ENCODE measurements around the gene SULF2. TPM values are rescaled to one million over a fixed set of nuclear protein-coding genes. Genes with fewer than 3 reads are reported as not detected.

The SULF2 gene
- total RNA-seq, 1 experiment from 2014 or later = 13.0 TPM

- TF ChIP-seq ELF1 (IDR thresholded peaks at IDR 0.05; ENCODE audit: borderline replicate concordance, low read depth) = no peak
- TF ChIP-seq EGR1 (IDR thresholded peaks at IDR 0.05; ENCODE audit: low read depth) = no peak
- no peak for TF ChIP-seq CEBPB (IDR thresholded peaks at IDR 0.05; ENCODE audit: low read depth)
- no peak for TF ChIP-seq TCF7L2 (IDR thresholded peaks at IDR 0.05; ENCODE audit: borderline replicate concordance, extremely low read depth, insufficient read depth, insufficient read length)
- TF ChIP-seq YY1 (IDR thresholded peaks at IDR 0.05; ENCODE audit: extremely low read depth, insufficient replicate concordance, low read depth, low read length) = no peak
- no peak for TF ChIP-seq FOSL1 (IDR thresholded peaks at IDR 0.05; ENCODE audit: low read depth)
These were observed 15.3 kb upstream of the SULF2 start (continued) for GRCh38 chr20:47800623-47801022.

- no peak overlapping the region for H3K4me2 ChIP-seq (ENCODE audit: low read length)
- H4K20me1 ChIP-seq (ENCODE audit: insufficient read depth) = no peaks in the 10 kb centered on the region
- RAD21 ChIA-PET (ENCODE audit: low non-redundant PET in 1 of 2, low total read pairs in 2 of 2, uncharacterized antibody in 2 of 2, unreplicated experiment in 2 of 2) = no interaction called here
- no peak overlapping the region for H2AFZ ChIP-seq (ENCODE audit: low read depth, low read length, poor library complexity, severe bottlenecking)
- H3K36me3 ChIP-seq (ENCODE audit: control insufficient read depth in 1 of 2, insufficient read depth in 2 of 2, low read length in 2 of 2) = no peaks in the 10 kb centered on the region
- H3K79me2 ChIP-seq (ENCODE audit: insufficient read depth, low read length) = no peaks in the 10 kb centered on the region
- no peak overlapping the region for H3K27ac ChIP-seq (ENCODE audit: low read depth, low read length)
- H3K9me3 ChIP-seq (ENCODE audit: control insufficient read depth in 1 of 2, insufficient read depth in 1 of 2, low read depth in 1 of 2, low read length in 2 of 2) = no peaks in the 10 kb centered on the region
- DNase-seq (ENCODE audit: low read depth, low spot score) (no peak), ATAC-seq (no peak)
- no TSS peak for BruUV-seq (replicated peaks)
- TF ChIP-seq EZH2 (IDR thresholded peaks at IDR 0.05) (no peak), SP1 (IDR thresholded peaks at IDR 0.05; ENCODE audit: low read depth) (no peak)
- no peaks in the 10 kb centered on the region for H3K27me3 ChIP-seq (ENCODE audit: insufficient read depth, low read length)
- intact Hi-C loops (cut with micrococcal nuclease) = no loop called here
- no peaks in the 10 kb centered on the region for H3K9me2 ChIP-seq (ENCODE audit: insufficient read depth)
- H3K9ac ChIP-seq (ENCODE audit: low read length) = no peak overlapping the region
- H3K4me1 ChIP-seq (ENCODE audit: control insufficient read depth in 1 of 2, insufficient read depth in 2 of 2, low read length in 2 of 2) = peaks cover 5 to 8% of the 10 kb centered on the region in 2 experiments; a peak in 3 of 4 replicates
- POLR2A ChIA-PET = no interaction called here
- CTCF ChIA-PET = no interaction called here
- no peak overlapping the region for H3K4me3 ChIP-seq (replicated peaks in 1 of 2; ENCODE audit: low read depth in 1 of 2, low read length in 2 of 2)
These were observed 13.9 kb upstream of the SULF2 start for GRCh38 chr20:47799116-47799715.

DNA sequence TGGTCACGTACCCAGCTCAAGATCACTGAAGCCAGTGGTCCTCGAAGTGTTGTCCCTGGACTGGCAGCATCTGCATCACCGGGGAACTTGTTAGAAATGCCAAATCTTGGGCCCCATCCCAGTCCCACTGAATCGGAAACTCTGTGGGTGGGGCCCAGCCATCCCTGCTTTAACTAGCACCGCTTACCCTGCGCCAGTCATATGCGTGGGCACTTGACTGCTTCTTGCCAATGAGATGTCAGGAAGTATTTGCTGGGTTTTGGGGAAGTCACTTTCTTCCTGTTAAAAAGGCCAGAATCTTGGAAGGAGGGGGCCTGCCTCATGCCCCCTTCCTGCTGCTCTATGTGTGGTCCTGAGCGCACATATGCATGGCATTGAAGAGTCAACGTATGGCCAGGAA, 11.7 kb upstream of the SULF2 start:
- Histone ChIP-seq H3K27ac (ENCODE audit: low read depth, low read length) (no peak overlapping the region), H3K4me2 (ENCODE audit: low read length) (no peak overlapping the region), H3K4me3 (replicated peaks in 1 of 2; ENCODE audit: low read depth in 1 of 2, low read length in 2 of 2) (no peak overlapping the region), H3K9me2 (ENCODE audit: insufficient read depth) (no peaks in the 10 kb centered on the region), H3K9ac (ENCODE audit: low read length) (no peak overlapping the region), H3K79me2 (ENCODE audit: insufficient read depth, low read length) (no peaks in the 10 kb centered on the region), H2AFZ (ENCODE audit: low read depth, low read length, poor library complexity, severe bottlenecking) (no peak overlapping the region), H3K36me3 (ENCODE audit: control insufficient read depth in 1 of 2, insufficient read depth in 2 of 2, low read length in 2 of 2) (no peaks in the 10 kb centered on the region), H4K20me1 (ENCODE audit: insufficient read depth) (no peaks in the 10 kb centered on the region), H3K27me3 (ENCODE audit: insufficient read depth, low read length) (no peaks in the 10 kb centered on the region), H3K4me1 (ENCODE audit: control insufficient read depth in 1 of 2, insufficient read depth in 2 of 2, low read length in 2 of 2) (peaks cover 8 to 15% of the 10 kb centered on the region in 2 experiments; a peak in 3 of 4 replicates), H3K9me3 (ENCODE audit: control insufficient read depth in 1 of 2, insufficient read depth in 1 of 2, low read depth in 1 of 2, low read length in 2 of 2) (no peaks in the 10 kb centered on the region)
- ATAC-seq (no peak), DNase-seq (ENCODE audit: low read depth, low spot score) (no peak)
- no TSS peak for BruUV-seq (replicated peaks)
- CTCF ChIA-PET = interaction anchor here (1.9 kb wide), 1 partner anchor 823 kb away, joined by 4 read pairs; no protein-coding TSS in a partner anchor
- RAD21 ChIA-PET (ENCODE audit: low non-redundant PET in 1 of 2, low total read pairs in 2 of 2, uncharacterized antibody in 2 of 2, unreplicated experiment in 2 of 2) = no interaction called here
- TF ChIP-seq CTCF (IDR thresholded peaks at IDR 0.05 in 2 of 3, conservative IDR thresholded peaks at IDR 0.05 in 1 of 3; ENCODE audit: borderline replicate concordance in 1 of 3, insufficient read depth in 1 of 3, low read depth in 2 of 3, low read length in 2 of 3) (no peak), RAD21 (IDR thresholded peaks at IDR 0.05; ENCODE audit: low read depth) (no peak), SRF (IDR thresholded peaks at IDR 0.05; ENCODE audit: low read depth) (no peak), FOSL1 (IDR thresholded peaks at IDR 0.05; ENCODE audit: low read depth) (no peak), ZFX (IDR thresholded peaks at IDR 0.05) (no peak)
- POLR2A ChIA-PET = no interaction called here
- intact Hi-C loops (cut with micrococcal nuclease) = no loop called here
